OCI-LY1 (cell line): ENCODE data around the gene NOX3.

Experiments used
- H2AFZ ChIP-seq: fragments of 200-600 bp; sonication (generic), shearing (Covaris generic); 2 replicates; pipeline ENCODE4 v1.6.0; 2014; ENCODE audit warnings: antibody characterized with exemption, mild to moderate bottlenecking, low read length
- H3F3A ChIP-seq: fragments of 200-600 bp; sonication (generic), shearing (Covaris generic); 2 replicates; pipeline ENCODE4 v1.6.0; 2014; ENCODE audit warnings: mild to moderate bottlenecking, antibody characterized with exemption, low read length, moderate library complexity; ENCODE audit not compliant: insufficient read depth
- H3K27ac ChIP-seq: fragments of 200-600 bp; sonication (generic); 2 replicates; pipeline ENCODE4 v1.5.1; 2014; ENCODE audit warnings: low read length, mixed run types, mild to moderate bottlenecking, low read depth; ENCODE audit not compliant: poor library complexity, severe bottlenecking
- H3K27me3 ChIP-seq: fragments of 200-600 bp; sonication (generic); 2 replicates; pipeline ENCODE4 v1.6.0; 2014; ENCODE audit warnings: antibody characterized with exemption, mild to moderate bottlenecking, low read length, moderate library complexity; ENCODE audit not compliant: insufficient read depth
- H3K36me3 ChIP-seq: fragments of 200-600 bp; sonication (generic); 2 replicates; pipeline ENCODE4 v1.6.1; 2014; ENCODE audit warnings: mild to moderate bottlenecking, antibody characterized with exemption, low read length, moderate library complexity, mixed read lengths; ENCODE audit not compliant: insufficient read depth
- H3K4me1 ChIP-seq: fragments of 200-600 bp; sonication (generic); 2 replicates; pipeline ENCODE4 v1.5.1; 2014; ENCODE audit warnings: mild to moderate bottlenecking, low read length, moderate library complexity; ENCODE audit not compliant: insufficient read depth, severe bottlenecking
- H3K4me2 ChIP-seq: fragments of 200-600 bp; sonication (generic), shearing (Covaris generic); 2 replicates; pipeline ENCODE4 v1.6.1; 2014; ENCODE audit warnings: low read length
- H3K4me3 ChIP-seq: fragments of 200-600 bp; sonication (generic); 2 replicates; pipeline ENCODE4 v1.5.1; 2014; ENCODE audit warnings: low read length, low read depth, mild to moderate bottlenecking, mixed read lengths; ENCODE audit not compliant: poor library complexity, severe bottlenecking
- H3K79me2 ChIP-seq: fragments of 200-600 bp; shearing (Covaris generic); 2 replicates; pipeline ENCODE4 v1.6.1; 2016; ENCODE audit warnings: mixed run types, low read length, mixed read lengths; ENCODE audit not compliant: insufficient read depth
- H3K9ac ChIP-seq: fragments of 200-600 bp; sonication (generic), shearing (Covaris generic); 2 replicates; pipeline ENCODE4 v1.6.1; 2014; ENCODE audit warnings: mild to moderate bottlenecking, low read length, mixed read lengths
- H3K9me2 ChIP-seq: fragments of 200-600 bp; sonication (generic), shearing (Covaris generic); 2 replicates; pipeline ENCODE4 v1.6.1; 2014; ENCODE audit warnings: low read depth, mild to moderate bottlenecking, low read length, mixed read lengths
- H3K9me3 ChIP-seq: fragments of 200-600 bp; shearing (Covaris generic); 2 replicates; pipeline ENCODE4 v1.6.1; 2014; ENCODE audit warnings: low read length, mixed read lengths
- H4K20me1 ChIP-seq: fragments of 200-600 bp; sonication (generic), shearing (Covaris generic); 2 replicates; pipeline ENCODE4 v1.6.0; 2016; ENCODE audit warnings: mild to moderate bottlenecking, low read length; ENCODE audit not compliant: insufficient read depth
- CTCF ChIP-seq: fragments of 200-600 bp; sonication (generic), shearing (Covaris generic); IDR thresholded peaks from 2 replicates; pipeline ENCODE4 v1.5.1; 2017; ENCODE audit warnings: mild to moderate bottlenecking, antibody characterized with exemption, low read length, moderate library complexity, mixed read lengths
- EZH2 ChIP-seq: fragments of 200-600 bp; sonication (generic), shearing (Covaris generic); IDR thresholded peaks from 2 replicates; pipeline ENCODE4 v1.8.0; 2017; ENCODE audit warnings: borderline replicate concordance, mixed run types, mild to moderate bottlenecking, antibody characterized with exemption, low read length, moderate library complexity, mixed read lengths

NOX3 gene

GRCh38 chr6:155408231-155408630 is 47.4 kb downstream of the NOX3 start:
- TF ChIP-seq EZH2 (no peak), CTCF (no peak)
- Histone ChIP-seq H3K9me2 (no peaks in the 10 kb centered on the region), H3K27me3 (no peaks in the 10 kb centered on the region), H3K9ac (no peak overlapping the region), H3K36me3 (no peaks in the 10 kb centered on the region), H3K4me1 (peaks cover 11% of the 10 kb centered on the region), H3F3A (no peaks in the 10 kb centered on the region), H4K20me1 (no peaks in the 10 kb centered on the region), H2AFZ (no peak overlapping the region), H3K79me2 (no peaks in the 10 kb centered on the region), H3K4me2 (no peak overlapping the region), H3K4me3 (no peak overlapping the region), H3K27ac (no peak overlapping the region), H3K9me3 (no peaks in the 10 kb centered on the region)

GRCh38 chr6:155406801-155407200 is 48.8 kb downstream of the NOX3 start:
- no peak overlapping the region for H3K27ac ChIP-seq
- H3K79me2 ChIP-seq: no peaks in the 10 kb centered on the region
- no peaks in the 10 kb centered on the region for H3K36me3 ChIP-seq
- TF ChIP-seq CTCF: no peak
- TF ChIP-seq EZH2: no peak
- no peak overlapping the region for H3K4me2 ChIP-seq
- H4K20me1 ChIP-seq: no peaks in the 10 kb centered on the region
- peaks cover 11% of the 10 kb centered on the region for H3K4me1 ChIP-seq
- H3K27me3 ChIP-seq: no peaks in the 10 kb centered on the region
- no peak overlapping the region for H3K9ac ChIP-seq
- H3K9me3 ChIP-seq: no peaks in the 10 kb centered on the region
- H3F3A ChIP-seq: no peaks in the 10 kb centered on the region
- H2AFZ ChIP-seq: no peak overlapping the region
- no peak overlapping the region for H3K4me3 ChIP-seq
- no peaks in the 10 kb centered on the region for H3K9me2 ChIP-seq

GRCh38 chr6:155404937-155405336 is 50.7 kb downstream of the NOX3 start:
- no peaks in the 10 kb centered on the region for H3K4me1 ChIP-seq
- no peak overlapping the region for H3K9ac ChIP-seq
- H3K27me3 ChIP-seq: no peaks in the 10 kb centered on the region
- H2AFZ ChIP-seq: no peak overlapping the region
- no peak overlapping the region for H3K27ac ChIP-seq
- no peak for TF ChIP-seq CTCF
- TF ChIP-seq EZH2: no peak
- H3K36me3 ChIP-seq: no peaks in the 10 kb centered on the region
- H3K9me2 ChIP-seq: no peaks in the 10 kb centered on the region
- H3K79me2 ChIP-seq: no peaks in the 10 kb centered on the region
- no peaks in the 10 kb centered on the region for H3F3A ChIP-seq
- H4K20me1 ChIP-seq: no peaks in the 10 kb centered on the region
- H3K4me3 ChIP-seq: no peak overlapping the region
- no peaks in the 10 kb centered on the region for H3K9me3 ChIP-seq
- no peak overlapping the region for H3K4me2 ChIP-seq
